Ectodermal cell (in vitro differentiated cells): Measurements from ENCODE around the gene PRKG1.
A peak's percentile ranks its signal among the peaks of the same experiment; 100 is the strongest.

Experiments used
- H3K27ac ChIP-seq: 2 replicates; pipeline ENCODE4 v1.7.0; 2013; ENCODE audit warnings: mild to moderate bottlenecking, low read depth, low read length; ENCODE audit not compliant: insufficient read depth, poor library complexity, severe bottlenecking
- H3K27me3 ChIP-seq: 2 replicates; pipeline ENCODE4 v1.7.0; 2013; ENCODE audit warnings: mild to moderate bottlenecking, low read length; ENCODE audit not compliant: insufficient read depth, control insufficient read depth, poor library complexity, severe bottlenecking
- H3K36me3 ChIP-seq: one replicate; pipeline ENCODE4 v1.7.0; 2013; ENCODE audit warnings: low read length; ENCODE audit not compliant: control insufficient read depth, insufficient read depth
- H3K4me1 ChIP-seq: one replicate; pipeline ENCODE4 v1.7.0; 2013; ENCODE audit warnings: low read length; ENCODE audit not compliant: control insufficient read depth, insufficient read depth
- H3K4me3 ChIP-seq: 2 replicates; pipeline ENCODE4 v1.7.0; 2013; ENCODE audit warnings: low read depth, low read length, control low read depth; ENCODE audit not compliant: insufficient read depth
- H3K9me3 ChIP-seq: 2 replicates; pipeline ENCODE4 v1.7.0; 2013; ENCODE audit warnings: mild to moderate bottlenecking, low read length, moderate library complexity; ENCODE audit not compliant: control insufficient read depth
- WGBS, 2 experiments: methylation state at CpG; one replicate each; pipeline ENCODE4 v1.1.7; 2013; ENCODE audit warnings: missing lambda C conversion rate in 2 of 2; 5-methylcytosine and 5-hydroxymethylcytosine counted together

The PRKG1 gene

DNA sequence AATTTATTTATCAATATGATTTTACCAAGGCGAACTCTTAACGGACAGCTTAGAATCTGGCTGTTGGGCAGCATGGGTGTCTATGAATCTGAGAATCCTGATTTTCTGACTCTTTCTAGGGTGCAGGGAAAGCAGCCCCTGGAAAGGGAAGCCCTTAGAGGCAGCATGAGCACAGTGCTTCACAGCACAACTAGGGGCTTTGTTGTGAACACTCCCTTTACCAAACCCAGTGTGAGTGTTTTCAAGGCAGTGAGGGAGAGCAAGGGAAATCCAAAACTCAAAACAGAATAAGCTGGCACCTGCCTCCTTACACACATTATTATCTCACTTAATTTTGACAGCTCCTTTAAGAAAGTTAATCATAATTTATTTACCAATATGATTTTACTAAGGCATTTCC lies 741.4 kb downstream of the PRKG1 start:
- peak overlapping the region; percentile 72 for H3K27ac ChIP-seq

DNA sequence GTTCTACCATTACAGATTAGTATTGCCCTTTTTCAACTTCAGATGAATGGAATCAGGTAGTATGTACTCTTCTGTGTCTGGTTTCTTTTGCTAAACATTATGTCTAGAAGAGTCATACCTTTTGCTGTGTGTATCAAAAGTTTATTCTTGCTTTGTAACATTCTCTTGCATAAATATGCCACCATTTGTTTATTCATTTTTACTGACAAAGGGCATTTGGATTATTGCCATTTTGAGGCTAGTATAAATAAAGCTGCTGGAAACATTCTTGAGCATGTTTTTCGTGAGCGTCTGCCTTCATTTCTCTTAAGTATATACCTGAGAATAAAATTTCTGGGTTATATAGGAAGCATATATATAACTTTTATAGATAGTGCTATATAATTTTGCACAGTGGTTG lies 746.8 kb downstream of the PRKG1 start:
- Histone ChIP-seq H3K9me3 (no peaks in the 10 kb centered on the region), H3K4me1 (peaks cover 3% of the 10 kb centered on the region), H3K27me3 (no peaks in the 10 kb centered on the region), H3K27ac (no peak overlapping the region), H3K4me3 (no peak overlapping the region), H3K36me3 (no peaks in the 10 kb centered on the region)
- no CpG with 5 or more reads among the region's 2 CpGs for WGBS, 2 experiments

More for the DNA sequence above, 741.4 kb downstream of the PRKG1 start:
- Histone ChIP-seq H3K27me3 (no peaks in the 10 kb centered on the region), H3K9me3 (no peaks in the 10 kb centered on the region), H3K4me3 (no peak overlapping the region), H3K36me3 (no peaks in the 10 kb centered on the region), H3K4me1 (peaks cover 14% of the 10 kb centered on the region)
- WGBS, 2 experiments, result 90 to 94% methylated on average over 2 of the region's 2 CpGs

DNA sequence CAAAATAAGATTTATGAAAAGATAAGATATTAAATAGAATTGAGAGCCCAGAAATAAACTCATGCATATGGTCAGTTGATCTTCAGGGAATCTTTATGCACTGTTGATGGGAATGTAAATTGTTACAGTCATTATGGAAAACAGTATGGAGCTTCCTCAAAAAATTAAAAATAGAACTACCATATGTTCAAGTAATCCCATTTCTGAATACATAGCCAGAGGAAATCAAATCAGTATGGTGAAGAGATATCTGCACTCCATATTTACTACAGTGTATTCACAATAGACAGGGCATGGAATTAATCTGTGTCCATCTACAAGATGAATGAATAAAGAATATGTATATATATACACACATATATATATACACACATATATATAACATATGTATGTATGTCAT lies 747.5 kb downstream of the PRKG1 start:
- Histone ChIP-seq H3K27ac (no peak overlapping the region), H3K4me1 (no peaks in the 10 kb centered on the region), H3K36me3 (no peaks in the 10 kb centered on the region), H3K9me3 (no peaks in the 10 kb centered on the region), H3K27me3 (no peaks in the 10 kb centered on the region), H3K4me3 (no peak overlapping the region)

DNA sequence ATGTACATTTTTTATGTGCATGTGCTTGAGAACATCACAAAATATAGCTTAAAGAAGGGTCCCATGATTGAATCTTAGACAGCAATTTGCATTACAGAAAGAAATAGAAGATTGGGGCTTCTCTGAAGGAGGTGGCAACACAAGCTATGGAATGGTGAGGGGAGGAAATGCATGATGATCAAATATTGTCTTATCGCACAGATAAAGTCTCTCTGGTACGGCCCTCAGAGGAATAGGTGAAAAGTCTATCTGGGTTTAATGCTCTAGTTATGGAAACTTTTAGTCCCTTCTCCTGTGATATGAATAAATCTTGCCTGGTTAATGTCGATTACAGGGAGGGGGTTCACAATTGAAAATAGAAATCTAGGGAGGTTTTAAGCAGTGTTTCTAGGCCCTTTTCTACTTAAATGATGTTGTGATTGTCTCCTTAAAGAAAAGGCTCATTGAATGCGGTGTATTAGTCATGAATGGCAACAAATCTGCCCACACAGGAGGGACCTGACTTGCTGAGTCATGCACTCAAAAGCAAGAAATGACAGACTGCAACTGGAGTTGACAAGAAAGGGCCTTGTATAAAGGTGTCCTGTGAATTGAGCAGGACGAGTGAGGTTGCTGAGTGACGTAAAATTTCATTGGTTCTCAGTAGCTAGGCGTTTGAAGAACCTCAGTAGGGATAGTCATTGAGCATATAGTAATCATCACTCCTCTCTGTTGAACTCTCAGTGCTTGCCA lies 758.5 kb downstream of the PRKG1 start:
- H3K9me3 ChIP-seq, result no peaks in the 10 kb centered on the region

DNA sequence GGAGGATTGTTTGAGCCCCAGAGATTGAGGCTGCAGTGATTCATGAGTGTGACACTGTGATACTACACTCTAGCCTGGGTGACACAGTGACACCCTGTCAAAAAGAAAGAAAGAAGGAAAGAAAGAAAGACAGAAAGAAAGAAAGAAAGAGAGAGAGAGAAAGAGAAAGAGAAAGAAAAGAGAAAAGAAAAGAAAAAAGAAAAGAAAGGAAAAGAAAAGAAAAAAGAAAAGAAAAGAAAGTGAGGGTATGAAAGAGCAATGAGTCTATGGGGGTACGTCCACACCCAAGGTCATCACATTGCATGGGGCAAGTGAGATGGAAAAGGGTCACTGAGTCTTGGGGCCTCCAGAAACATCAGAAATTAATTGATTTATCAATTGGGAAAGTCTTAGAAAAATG lies 760.3 kb downstream of the PRKG1 start:
- H3K27ac ChIP-seq, result no peak overlapping the region

More for the DNA sequence above, 758.5 kb downstream of the PRKG1 start:
- Histone ChIP-seq H3K36me3 (no peaks in the 10 kb centered on the region), H3K4me1 (no peaks in the 10 kb centered on the region), H3K4me3 (no peak overlapping the region), H3K27me3 (no peaks in the 10 kb centered on the region), H3K27ac (no peak overlapping the region)
- 79 to 84% methylated on average over 7 of the region's 7 CpGs for WGBS, 2 experiments

DNA sequence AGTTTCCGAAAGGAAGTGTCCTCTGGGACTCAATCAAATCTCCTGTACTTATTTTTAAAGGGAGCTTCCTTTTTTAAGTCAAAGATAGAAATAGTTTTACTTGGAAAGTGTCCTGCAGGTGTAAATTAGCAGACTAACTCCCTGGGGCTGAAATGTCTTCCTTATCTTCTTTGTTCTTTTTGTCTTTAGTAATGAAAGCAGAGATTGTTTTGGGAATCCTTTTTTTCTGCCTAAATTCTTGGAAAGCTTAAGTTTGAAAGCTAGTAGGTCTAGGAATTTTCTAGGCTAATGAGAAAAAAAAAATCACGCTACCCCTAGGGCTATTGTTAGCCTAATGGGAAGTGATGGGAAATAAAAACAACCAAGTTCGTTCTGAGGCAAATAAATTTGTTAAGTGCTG lies 764.2 kb downstream of the PRKG1 start:
- Histone ChIP-seq H3K36me3 (no peaks in the 10 kb centered on the region), H3K4me3 (no peak overlapping the region), H3K4me1 (peaks cover 10% of the 10 kb centered on the region), H3K9me3 (peaks cover 2% of the 10 kb centered on the region), H3K27ac (peak overlapping the region; percentile 30), H3K27me3 (no peaks in the 10 kb centered on the region)
- 18 to 33% methylated on average over 3 of the region's 3 CpGs for WGBS, 2 experiments

More for the DNA sequence above, 760.3 kb downstream of the PRKG1 start:
- WGBS, 2 experiments, result 94 to 95% methylated on average over 1 of the region's 1 CpG
- peaks cover 10% of the 10 kb centered on the region for H3K4me1 ChIP-seq
- H3K27me3 ChIP-seq, result no peaks in the 10 kb centered on the region
- no peak overlapping the region for H3K4me3 ChIP-seq
- no peaks in the 10 kb centered on the region for H3K36me3 ChIP-seq
- no peaks in the 10 kb centered on the region for H3K9me3 ChIP-seq

DNA sequence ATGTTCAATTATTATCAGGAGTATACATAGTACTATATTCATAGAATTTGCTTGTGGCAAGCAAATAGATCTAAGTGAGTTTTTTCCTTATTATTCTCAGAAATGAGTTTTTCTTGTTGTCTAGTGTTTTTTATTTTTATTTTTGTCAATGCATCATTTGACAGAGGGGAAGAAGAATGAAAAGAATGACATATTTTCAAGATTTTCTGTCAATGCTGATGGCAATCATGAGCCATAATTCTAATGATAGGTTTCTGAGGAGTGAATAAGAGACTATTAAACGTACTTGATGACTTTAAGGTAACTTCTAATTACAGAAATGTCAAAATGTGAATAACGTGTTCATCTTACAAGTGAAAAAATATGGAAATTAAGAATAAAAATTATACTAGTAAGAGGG lies 769.7 kb downstream of the PRKG1 start:
- Histone ChIP-seq H3K9me3 (peaks cover 2% of the 10 kb centered on the region), H3K27me3 (no peaks in the 10 kb centered on the region), H3K4me3 (no peak overlapping the region), H3K36me3 (no peaks in the 10 kb centered on the region), H3K4me1 (peaks cover 4% of the 10 kb centered on the region), H3K27ac (no peak overlapping the region)
- WGBS, 2 experiments, result 100% methylated on average over 1 to 2 of the region's 2 CpGs

DNA sequence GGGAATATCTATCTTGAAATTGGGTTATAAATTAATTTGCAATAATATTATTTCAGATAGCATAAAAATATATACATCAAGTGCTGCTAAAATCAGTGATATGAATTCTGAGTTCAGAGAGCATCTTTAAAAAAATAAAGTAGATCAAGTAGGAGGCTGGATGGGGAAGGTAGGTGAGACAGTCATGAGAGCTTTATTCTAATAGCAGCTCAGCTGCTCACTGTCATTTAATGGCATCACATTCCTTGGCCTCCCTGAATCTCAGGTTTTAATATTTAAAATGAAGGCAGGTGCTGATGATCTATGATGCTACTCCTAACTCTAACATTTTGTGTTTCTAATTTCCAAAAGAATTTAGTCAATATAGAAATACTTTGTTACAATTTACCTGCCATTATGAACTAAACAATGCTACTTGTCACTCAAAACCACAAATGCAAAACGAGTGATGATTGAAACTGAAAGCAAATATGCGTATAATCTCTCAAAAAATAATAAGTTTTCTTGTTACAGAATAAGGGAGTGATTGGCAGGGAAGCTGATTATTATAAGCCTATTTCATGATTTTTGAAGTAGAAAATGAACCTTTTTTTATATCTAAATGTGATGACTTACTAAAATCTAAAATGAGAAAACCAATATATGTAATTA lies 772.7 kb downstream of the PRKG1 start:
- no CpG with 5 or more reads among the region's 2 CpGs for WGBS, 2 experiments
- Histone ChIP-seq H3K4me1 (no peaks in the 10 kb centered on the region), H3K27me3 (no peaks in the 10 kb centered on the region), H3K27ac (no peak overlapping the region), H3K9me3 (no peaks in the 10 kb centered on the region), H3K4me3 (no peak overlapping the region), H3K36me3 (no peaks in the 10 kb centered on the region)

DNA sequence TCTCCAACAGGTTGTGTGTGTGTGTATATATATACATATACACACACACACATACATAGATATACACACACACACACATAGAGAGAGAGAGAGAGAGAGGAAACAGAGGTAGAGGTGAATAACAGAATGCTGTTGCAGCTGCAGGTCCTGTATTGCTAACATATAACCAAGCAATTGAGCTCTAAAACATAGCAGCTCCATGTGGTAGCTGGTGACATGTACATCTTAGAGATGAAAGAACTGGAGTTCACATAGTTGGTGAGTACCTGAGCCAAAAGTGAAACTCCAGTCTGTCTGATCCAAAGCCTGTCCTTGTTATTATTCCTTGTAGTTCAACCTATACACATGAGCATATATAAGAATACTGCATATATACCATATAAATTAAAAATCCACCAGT lies 778.0 kb downstream of the PRKG1 start:
- Histone ChIP-seq H3K27ac (no peak overlapping the region), H3K4me3 (no peak overlapping the region), H3K36me3 (no peaks in the 10 kb centered on the region), H3K27me3 (no peaks in the 10 kb centered on the region), H3K4me1 (peaks cover 2% of the 10 kb centered on the region), H3K9me3 (peaks cover 3% of the 10 kb centered on the region)

DNA sequence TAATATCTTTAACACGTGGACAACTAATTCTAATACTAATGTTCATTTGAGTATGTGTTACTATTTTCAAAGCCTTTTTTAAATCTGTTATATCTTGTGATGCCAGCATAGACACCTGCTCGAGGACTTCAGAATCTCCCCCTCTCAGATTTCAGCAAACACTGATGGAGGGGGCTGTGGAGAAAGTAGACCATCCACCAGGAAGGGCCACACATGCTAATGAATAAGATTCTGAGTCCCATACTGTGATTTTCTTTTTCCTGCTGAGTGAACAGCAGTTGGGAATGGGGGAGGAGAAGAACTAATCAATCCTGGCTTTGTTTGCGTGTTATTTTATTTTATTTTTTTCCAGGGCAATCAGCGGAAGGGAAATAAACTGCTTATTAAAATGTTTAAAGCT lies 783.0 kb downstream of the PRKG1 start:
- Histone ChIP-seq H3K4me3 (no peak overlapping the region), H3K27ac (peak overlapping the region; percentile 36)
- WGBS, 2 experiments, result 11 to 20% methylated on average over 3 of the region's 4 CpGs

More for the DNA sequence above, 783.0 kb downstream of the PRKG1 start:
- Histone ChIP-seq H3K9me3 (peaks cover 3% of the 10 kb centered on the region), H3K27me3 (no peaks in the 10 kb centered on the region), H3K36me3 (no peaks in the 10 kb centered on the region), H3K4me1 (peaks cover 11% of the 10 kb centered on the region)
